MM.1S (cell line): ENCODE results near the gene GSAP.

Experiments used
- CTCF ChIP-seq: fragments of 300-600 bp; sonication (generic); IDR thresholded peaks from 2 replicates; pipeline ENCODE4 v1.5.1; 2016; ENCODE audit warnings: antibody characterized with exemption, low read length, mixed read lengths
- EZH2 ChIP-seq: fragments of 300-600 bp; sonication (generic); optimal IDR thresholded peaks from 2 replicates; pipeline ENCODE3; 2017; ENCODE audit warnings: low read depth, mild to moderate bottlenecking, antibody characterized with exemption, low read length, mixed read lengths
- EZH2phosphoT487 ChIP-seq: fragments of 300-600 bp; sonication (generic); IDR thresholded peaks from 2 replicates; pipeline ENCODE4 v1.6.1; 2018; ENCODE audit warnings: antibody characterized with exemption, low read length

DNA sequence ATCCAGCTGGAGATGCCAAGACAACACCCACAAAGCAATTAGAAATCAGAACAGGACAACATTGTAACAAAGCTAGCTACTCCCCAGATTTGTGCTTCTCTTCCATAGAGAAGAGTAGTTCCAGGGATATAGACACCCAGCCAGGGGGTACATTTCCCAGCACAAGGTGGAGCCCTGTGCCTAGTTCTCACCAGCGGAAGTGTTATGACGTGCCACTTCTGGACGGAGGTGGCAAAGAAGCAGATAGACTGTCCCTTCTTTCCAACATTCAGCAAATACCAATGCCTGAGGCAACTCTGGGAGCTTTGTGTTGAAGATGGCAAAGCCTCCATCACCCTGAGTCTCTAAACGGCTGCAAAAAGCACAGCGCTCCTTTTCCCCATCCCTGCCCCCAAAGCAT lies 23.4 kb upstream of the GSAP start:
- no peak for TF ChIP-seq EZH2
- no peak for TF ChIP-seq CTCF
- no peak for TF ChIP-seq EZH2phosphoT487
